HG02884 (cell line): ENCODE measurements around the gene PTN.

Source experiments
- ATAC-seq: cut with Tn5 transposase; IDR thresholded peaks from one replicate; pipeline ENCODE4 v1.9.1; 2021; ENCODE audit warnings: mild to moderate bottlenecking, moderate library complexity; ENCODE audit not compliant: unreplicated experiment

Gene PTN, protein sequence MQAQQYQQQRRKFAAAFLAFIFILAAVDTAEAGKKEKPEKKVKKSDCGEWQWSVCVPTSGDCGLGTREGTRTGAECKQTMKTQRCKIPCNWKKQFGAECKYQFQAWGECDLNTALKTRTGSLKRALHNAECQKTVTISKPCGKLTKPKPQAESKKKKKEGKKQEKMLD

DNA sequence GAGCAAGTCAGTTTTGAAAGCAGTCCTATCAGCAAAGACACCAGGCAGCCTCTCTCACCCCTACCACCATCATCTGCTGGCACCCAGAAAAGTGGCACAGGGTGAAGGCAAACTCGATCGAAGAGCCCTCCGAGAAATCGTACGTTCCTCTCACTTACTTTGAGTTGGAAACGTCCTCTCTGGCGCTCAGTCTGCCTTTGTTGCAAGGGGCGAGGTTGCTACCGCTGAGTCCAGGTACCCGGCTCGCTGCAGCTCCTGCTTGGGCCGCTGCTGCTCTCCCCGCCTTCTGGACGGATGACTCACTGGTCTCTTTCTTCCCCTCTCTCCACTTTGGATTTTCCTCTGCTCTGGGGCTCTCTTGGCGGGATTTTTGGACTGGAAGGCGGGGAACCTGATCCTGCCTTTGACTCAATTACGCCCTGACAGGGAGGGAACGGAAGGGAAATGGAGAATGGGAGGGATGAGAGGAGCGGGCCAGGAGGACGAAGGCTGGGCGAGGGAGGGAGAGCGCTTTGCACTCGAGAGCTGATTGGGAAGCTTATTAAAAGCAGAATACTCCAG is at the start of gene PTN:
PTN (minus strand) TSS at position 453 of the 561 bp plus-strand sequence. CDS start 88,760 bp downstream, outside the sequence.
- no peak for ATAC-seq

DNA sequence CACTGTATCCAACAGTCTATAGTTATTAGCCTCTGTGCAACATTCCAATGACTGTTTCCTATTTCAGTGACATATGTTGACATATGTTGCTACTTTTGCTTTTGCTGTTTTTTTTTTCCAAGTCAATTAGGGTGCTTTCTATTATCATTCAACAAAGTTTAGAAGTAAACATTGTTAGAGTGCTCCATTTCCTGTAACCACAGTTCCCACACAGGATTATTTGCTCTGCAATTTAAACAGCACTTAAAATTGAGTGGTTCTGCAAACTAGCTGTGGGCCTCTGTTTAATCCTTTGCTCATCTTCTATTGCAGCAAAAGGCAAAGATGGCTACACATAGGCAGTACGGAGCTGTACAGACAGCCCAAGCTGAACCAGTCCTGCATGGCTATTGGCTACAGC is 46.5 kb upstream of the PTN start:
- ATAC-seq = no peak

DNA sequence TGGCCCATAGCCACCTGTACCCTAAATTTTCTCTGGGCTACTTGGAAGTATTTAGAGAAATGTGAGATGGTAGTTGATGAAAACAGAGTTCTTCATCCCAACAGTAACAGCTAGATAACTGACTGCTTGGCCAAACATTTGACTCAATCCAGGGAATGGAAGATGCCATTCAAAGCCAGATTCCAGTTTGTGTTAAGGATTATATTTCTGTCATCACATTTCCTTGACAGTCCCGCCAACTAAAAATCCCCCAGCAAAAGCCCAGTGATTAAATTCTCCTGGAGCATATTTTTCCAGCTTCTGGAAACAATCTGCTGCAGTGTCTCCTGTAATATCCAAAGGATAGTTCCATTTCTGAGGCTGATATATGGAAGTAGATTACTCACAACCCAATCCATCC is 45.4 kb upstream of the PTN start:
- ATAC-seq = no peak

DNA sequence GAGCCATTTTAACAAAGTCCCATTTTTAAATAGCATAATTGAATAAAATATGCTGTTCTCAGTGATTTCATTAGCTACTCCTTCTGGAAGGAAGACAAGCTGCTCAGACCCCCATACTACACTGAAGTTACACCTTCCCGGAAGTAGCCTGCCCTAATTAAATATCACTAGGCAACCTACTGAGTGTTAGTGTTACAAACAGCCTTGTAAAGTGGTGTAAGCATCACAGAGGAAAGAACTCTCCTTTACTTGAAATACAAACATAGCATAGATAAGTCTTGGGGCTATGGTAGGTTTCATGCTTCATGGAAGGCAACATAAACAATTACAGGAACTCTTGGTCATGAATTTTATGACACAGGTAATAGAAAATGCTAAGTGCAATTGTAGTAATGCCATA is 43.4 kb upstream of the PTN start:
- no peak for ATAC-seq

DNA sequence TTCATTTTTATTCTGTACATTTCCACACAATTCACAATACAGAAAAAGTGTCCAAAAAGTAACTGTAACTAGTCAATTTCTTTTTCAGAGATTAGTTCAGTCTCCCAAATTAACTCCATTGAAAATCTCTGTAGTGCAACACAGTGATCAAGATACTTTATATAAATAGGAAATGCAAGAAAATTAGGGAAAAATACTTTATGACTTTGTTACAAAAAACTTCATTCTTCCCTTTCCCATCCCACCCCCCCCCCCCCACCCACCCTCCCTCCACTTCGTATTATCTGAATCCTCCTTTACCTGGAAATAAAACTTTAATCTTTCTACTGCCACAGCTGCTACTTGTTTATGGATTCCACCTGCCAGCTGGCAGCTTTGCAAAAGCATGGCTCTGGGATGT is 37.5 kb upstream of the PTN start:
- ATAC-seq = no peak

DNA sequence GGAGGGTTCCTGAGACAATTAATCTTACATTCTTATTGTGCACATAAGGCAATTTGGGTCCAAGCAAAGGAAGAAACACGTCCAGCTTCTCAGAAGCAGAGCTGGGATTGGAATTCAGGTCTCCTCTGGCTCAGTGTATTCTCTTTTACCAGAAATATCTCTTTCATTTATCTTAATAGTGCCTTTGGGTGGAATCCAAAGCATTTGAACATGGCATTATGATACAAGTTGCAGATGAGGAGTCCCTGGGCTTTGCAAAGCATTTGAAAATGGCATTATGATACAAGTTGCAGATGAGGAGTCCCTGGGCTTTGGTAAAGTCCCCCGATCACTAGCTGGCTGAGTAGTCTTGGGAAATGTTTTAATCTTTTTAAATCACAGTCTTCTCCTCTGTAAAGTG is 30.0 kb upstream of the PTN start:
- no peak for ATAC-seq

DNA sequence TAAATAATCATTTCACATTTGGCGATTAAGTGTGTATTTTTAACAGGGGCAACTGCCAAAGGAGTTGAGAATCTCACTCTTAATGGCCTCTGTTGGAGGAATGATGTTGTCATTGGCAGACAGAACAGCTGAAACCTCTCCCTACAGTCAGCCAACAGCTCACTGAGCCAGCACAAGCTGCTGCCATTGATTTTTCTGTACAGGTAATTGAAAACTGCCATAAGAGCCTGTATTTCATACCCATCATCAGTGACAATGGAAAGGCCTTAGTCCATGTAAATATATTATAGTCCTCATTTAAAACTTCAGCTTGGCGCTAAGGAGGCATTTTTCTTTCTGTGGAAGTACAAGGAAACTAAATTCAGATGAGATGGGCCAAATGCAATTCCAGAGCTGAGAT is 28.1 kb upstream of the PTN start:
- no peak for ATAC-seq

DNA sequence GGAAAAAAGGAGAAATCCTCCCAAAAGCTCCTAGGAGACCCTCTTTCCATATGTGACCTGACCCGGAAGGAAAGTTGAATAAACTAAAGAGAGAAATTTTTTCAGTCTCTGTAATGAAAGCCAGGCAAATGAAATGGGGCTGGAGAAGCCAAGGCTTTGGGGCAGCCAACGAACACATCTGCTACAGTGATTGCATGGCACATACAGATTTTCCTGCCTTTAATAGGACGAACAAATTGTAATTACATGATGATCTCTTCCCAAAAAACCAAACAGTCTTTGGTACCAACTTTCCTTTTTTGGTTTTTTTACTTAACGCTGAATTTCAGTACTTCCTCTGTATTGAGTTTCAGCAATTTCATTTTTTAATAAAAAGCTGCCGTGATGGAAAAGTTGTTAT is 23.5 kb upstream of the PTN start:
- ATAC-seq = no peak

DNA sequence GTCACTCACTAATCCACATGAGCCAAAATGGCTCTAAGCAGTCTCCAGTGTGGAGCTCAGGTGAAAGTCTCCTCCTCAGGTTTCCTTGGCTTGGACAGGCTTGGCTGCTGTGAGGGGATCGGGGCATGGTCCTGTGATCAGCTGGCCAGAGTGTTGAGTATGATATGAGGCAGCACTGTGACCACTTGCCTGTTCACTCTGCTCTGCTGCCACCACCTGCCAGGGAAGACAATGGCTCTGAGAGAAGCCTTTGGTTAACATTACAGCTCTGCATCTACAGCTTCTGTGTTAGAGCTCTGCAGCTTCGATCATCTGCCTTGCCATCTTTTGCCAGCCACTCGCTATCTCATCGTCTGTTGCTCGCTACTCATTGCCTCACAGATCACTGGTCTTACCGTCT is 20.1 kb upstream of the PTN start:
- ATAC-seq = no peak

DNA sequence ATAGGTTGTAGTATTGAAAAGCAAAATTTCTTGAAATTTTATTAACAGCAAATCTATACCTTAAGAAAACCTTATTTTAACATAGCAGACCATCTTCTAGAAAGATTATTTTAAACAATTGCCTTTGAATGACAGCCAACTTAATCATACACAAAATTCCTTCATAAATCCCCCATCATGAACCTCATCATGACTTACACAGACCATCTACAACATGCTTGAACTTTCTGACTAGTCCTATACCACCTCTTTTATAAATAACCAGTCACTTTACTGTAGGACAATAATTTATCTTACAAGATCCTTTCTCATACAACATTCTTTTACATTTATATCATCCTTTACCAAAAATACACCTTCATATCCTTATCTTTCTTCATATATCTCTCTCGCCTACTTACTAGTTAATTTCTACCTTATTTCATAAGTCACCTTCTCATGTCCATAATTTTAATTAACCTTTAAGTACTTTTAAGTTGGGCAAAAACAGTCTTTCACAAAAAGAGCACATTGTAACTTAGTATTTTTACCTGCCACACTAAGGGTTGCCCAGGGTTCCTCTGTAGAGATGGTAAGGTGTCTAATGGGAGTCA is 16.6 kb upstream of the PTN start:
- no peak for ATAC-seq

DNA sequence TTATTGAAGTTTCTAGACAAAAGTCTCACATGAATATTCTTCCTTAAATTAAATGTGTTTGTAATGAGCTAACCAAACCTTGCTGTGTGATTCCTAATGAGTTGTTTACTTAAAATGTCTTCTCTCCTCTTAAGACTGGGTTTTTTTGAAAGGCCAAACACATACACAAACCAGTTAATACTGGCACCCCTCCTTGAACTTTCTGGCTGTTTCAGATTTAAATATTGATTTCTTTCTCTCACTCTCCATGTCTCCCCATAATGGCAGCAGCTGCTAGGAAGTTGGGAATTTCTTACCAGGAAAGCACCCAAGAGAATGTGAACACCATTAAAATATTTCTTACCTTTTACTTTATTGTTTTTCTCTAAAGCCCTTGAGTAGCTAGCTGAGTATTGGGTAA is 11.4 kb upstream of the PTN start:
- ATAC-seq = no peak

DNA sequence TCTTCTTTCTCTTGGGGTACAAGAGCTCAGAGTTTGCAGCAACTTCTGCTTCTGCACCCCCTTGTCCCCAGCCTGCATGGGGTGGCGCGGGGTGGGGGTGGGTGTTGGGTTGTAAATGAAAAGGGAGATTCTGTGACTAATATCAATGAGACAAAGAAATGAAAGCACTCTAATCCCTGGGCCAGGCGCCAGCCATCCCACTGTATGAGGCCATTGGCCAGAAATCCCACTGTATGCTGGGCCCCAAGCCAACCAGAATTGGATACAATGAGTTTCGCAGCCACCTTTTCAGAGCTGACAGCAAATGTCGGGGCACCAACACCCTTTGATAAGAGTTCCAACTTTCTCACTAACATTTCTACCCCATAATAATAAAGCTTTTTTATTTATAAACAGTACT is 10.9 kb upstream of the PTN start:
- ATAC-seq = no peak

DNA sequence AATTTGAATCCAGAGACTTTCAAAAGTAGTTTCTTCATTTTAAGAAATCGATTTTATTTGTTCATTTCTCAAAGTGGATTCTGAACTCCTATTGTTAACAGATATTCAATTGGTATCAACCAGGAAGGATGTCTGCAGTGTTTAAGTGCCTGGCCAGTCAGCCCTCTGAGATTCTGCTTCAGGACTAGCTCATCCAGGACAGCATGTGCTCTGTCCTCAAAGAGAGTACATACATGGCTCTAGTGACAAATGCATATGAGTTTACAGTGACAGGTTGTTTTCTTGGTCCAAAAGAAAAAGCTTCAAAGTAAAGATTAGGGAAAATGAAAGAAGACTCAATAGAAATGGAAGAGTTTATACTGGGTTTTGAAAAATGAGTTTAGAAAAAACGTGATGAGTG is 8.4 kb upstream of the PTN start:
- no peak for ATAC-seq

DNA sequence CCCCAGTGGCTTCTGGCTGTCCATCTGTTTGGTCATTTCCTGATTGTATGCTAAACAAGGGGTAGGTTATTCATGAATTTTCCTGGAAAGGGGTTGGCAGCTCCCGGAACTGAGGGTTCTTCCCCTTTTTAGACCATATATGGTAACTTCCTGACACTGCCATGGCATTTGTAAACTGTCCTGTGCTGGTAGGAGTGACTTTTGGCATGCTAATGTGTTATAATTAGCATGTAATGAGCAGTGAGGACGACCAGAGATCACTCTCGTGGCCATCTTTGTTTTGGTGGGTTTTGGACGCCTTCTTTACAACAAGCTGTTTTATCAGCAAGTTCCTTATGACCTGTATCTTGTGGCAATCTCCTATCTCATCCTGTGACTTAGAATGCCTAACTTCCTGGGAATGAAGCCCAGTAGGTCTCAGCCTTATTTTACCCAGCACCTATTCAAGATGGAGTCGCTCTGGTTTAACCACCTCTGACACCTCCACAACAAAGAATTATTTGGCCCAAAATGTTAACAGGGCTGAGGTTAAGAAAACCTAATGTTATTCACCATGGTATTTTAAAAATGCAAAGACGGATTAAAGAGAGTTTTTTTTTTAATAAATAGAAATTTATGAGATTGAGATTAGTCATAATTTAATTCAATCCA is 2.4 kb upstream of the PTN start:
- ATAC-seq = no peak

DNA sequence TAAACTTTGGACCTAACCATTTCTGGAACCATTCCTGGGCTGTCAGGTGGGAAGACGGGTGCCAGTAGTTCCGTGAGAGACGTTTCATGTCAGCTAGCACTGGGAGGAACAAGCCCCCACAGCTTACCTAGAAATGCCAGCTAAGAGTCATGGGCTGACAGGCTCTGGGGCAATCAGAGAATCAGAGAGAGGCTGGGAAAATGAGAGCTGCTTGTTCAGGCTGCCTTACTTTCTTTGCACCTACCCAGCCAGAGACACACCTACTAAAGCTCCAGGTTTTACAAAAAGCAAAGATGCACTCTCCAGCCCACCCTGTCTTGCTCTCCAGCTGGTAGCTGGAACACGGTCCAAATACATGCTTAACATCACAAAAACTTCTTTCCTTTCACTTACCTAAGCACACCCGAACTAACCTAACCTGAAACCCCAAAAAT is 688 bp downstream of the PTN start:
- ATAC-seq = no peak

DNA sequence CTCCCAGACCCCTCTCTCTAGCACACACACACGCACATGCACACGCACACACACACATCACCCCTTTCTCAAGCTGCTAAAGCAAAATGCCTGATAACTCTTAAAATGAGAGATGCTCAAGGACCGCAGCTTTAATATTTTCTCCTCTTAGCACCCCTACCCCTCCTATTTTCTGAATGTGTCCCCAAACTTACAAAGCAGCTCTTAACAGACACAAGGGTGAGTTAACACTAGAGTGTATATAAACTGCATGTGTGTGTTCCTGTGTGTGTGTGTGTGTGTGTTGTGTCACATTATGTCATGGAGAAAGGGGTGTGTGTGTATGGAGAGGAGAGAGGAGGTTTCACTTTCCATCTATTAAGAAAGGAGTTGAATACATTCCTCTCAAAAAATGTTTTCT is 1.3 kb downstream of the PTN start:
- no peak for ATAC-seq

DNA sequence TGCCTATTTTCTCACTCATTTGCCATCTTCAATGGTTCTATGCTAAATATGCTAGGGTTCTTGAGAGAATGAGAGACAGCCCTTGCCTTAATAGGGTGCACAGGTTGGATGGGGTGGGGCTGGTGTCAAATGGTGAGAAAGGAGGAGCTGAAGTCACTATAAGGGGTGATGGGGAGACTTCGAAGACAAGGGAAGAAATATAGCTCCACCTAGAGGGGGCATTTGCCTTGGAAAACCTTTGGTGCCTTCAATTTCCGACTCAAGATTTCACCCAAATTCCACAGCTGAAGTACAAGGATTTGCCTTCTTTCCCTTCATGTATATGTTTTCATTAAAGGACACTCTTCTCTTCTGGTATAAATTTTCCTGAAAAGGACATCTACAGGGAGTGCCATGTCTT is 5.6 kb downstream of the PTN start:
- ATAC-seq = no peak

DNA sequence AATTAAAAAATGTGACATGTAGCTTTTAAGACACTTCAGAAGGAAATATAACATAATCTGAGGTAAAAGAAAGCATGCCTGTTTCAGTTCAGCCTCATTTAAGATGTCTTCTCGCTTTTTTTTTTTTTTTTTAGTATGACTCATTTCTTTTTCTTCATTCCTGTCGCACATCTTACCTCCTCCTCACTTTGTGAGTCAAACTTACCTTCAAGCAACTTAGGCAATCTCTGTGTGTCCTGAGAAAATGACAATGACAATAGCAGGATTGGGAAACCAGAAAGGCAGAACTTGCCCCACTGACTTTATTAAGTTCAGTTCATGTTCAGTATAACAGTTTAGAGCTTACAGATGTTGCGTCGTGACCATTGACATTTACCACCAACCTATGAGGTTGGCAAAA is 7.7 kb downstream of the PTN start:
- ATAC-seq = no peak

DNA sequence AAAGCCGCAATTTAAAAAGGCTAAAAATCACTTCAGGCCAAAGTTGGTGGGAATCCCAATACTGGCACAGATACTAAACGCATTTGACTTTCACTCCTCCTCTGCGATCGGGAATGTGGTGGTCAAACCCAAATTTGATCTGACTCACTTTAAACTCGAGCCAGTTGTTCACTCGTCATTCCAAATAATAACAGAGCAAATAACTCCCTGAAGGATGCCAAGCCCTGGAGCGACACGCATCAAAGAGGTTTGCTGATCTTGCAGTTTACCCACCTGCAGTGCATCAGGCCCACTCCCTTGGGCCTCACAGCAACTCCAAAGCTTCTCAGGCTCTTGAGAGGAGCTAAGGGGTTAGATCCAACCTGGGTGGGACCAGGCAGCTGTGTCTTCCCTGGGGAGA is 12.2 kb downstream of the PTN start:
- no peak for ATAC-seq

DNA sequence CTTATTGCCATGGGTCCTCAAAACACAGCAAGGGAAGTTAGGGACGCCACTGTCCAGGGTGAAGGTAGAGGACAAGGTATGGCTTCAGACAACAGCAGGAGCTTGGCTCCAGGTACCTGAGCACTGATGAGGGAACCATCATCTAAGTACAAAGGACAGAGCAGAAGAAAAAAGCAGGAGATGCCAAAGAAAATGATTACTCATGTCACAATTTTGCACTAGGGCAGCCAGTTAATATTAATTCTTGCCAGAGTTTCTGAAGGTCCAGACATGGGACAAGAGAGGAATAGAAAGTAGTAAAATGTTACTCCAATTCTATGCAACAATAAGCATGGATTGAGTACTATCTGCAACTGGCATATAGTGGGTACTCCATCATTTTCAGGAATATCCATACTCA is 14.1 kb downstream of the PTN start:
- ATAC-seq = no peak

DNA sequence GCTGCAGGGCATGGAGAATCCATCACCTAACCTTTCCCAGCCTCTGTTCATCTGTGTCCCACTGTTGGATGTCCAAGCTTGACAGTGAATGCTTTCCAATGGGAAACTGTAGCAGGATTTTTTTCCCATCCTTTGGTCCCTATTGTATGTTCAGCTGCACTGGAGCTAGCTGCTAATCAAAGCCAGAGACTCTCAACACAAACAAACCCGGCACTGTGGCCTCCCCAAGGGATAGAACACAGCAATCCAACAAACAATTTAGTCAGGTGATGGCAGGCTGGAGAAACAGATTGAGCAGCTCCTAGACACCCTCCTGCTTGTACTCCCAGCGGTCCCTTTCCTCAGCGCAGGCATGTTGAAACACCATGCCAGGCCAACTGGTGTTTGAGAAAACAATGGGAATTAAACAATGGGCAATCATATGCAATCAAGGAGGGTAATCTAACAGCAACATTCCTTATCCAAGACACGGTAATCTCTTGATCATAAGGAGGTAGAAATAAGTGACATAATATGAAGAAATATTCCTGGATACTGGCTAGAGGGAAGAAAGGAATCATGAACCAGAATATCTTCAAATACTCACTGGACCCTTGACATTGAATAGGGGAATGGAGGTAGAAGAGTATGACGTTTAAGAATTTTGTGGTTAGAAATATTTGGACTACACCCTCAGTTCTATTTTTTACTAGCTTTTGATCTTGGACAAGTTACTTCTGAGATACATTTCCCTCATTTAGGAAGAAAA is 15.0 kb downstream of the PTN start:
- ATAC-seq = no peak

DNA sequence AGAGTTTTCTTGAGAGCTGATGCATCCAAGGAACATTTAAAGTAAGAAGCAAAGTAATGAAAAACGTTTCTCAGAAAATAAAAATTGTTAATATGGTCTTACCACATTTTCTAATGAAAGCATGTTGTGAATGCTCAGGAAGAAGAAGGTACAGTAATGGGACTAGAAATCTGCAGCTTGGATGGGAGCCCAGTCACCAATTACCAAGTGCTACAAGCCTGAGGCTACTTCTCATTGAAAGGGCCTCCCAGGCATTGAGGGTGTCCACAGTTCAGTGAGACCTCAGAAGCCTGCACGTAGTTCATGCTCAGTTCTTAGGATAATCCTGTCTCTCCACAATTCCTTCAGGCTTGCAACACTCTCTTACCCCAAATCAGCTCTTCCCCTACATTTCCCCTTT is 17.6 kb downstream of the PTN start:
- ATAC-seq = no peak
